ENCODE data around the gene PLXNB1.

Gene PLXNB1

GRCh38 chr3:48468329-48468731 is 38.4 kb upstream of the PLXNB1 start:
- no peak overlapping the region for H3K4me3 ChIP-seq (ENCODE audit: low read depth, low read length)
- TF ChIP-seq, protein P1, sequence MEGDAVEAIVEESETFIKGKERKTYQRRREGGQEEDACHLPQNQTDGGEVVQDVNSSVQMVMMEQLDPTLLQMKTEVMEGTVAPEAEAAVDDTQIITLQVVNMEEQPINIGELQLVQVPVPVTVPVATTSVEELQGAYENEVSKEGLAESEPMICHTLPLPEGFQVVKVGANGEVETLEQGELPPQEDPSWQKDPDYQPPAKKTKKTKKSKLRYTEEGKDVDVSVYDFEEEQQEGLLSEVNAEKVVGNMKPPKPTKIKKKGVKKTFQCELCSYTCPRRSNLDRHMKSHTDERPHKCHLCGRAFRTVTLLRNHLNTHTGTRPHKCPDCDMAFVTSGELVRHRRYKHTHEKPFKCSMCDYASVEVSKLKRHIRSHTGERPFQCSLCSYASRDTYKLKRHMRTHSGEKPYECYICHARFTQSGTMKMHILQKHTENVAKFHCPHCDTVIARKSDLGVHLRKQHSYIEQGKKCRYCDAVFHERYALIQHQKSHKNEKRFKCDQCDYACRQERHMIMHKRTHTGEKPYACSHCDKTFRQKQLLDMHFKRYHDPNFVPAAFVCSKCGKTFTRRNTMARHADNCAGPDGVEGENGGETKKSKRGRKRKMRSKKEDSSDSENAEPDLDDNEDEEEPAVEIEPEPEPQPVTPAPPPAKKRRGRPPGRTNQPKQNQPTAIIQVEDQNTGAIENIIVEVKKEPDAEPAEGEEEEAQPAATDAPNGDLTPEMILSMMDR (IDR thresholded peaks at IDR 0.05; ENCODE audit: borderline replicate concordance, insufficient read depth, low read depth, low read length), result no peak

GRCh38 chr3:48467473-48468267 is 37.8 kb upstream of the PLXNB1 start:
- TF ChIP-seq, protein P1 (IDR thresholded peaks at IDR 0.05; ENCODE audit: borderline replicate concordance, insufficient read depth, low read depth, low read length), result no peak
- H3K4me3 ChIP-seq (ENCODE audit: low read depth, low read length), result peak overlapping the region; percentile 93

DNA sequence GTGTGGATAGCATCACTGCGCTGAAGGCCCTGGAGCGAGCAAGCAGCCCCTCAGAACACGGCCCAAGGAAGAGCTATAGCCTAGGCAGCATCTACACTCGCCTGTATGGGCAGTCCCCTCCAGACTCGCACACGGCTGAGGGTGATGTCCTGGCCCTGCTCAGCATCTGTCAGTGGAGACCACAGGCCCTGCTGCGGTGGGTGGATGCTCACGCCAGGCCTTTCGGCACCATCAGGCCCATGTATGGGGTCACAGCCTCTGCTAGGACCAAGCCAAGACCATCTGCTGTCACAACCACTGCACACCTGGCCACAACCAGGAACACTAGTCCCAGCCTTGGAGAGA is 37.2 kb upstream of the PLXNB1 start:
- peak overlapping the region; percentile 93 for H3K4me3 ChIP-seq (ENCODE audit: low read depth, low read length)
- TF ChIP-seq, protein P1 (IDR thresholded peaks at IDR 0.05; ENCODE audit: borderline replicate concordance, insufficient read depth, low read depth, low read length), result no peak

GRCh38 chr3:48466386-48467109 is 36.7 kb upstream of the PLXNB1 start:
- TF ChIP-seq, protein P1 (IDR thresholded peaks at IDR 0.05; ENCODE audit: borderline replicate concordance, insufficient read depth, low read depth, low read length), result no peak

GRCh38 chr3:48465531-48466378 is 35.9 kb upstream of the PLXNB1 start:
- peak overlapping the region; percentile 93 for H3K4me3 ChIP-seq (ENCODE audit: low read depth, low read length)
- TF ChIP-seq, protein P1 (IDR thresholded peaks at IDR 0.05; ENCODE audit: borderline replicate concordance, insufficient read depth, low read depth, low read length), result peak; percentile 45; the same call in 1 of the 2 replicates

More at GRCh38 chr3:48466386-48467109, 36.7 kb upstream of the PLXNB1 start:
- H3K4me3 ChIP-seq (ENCODE audit: low read depth, low read length), result peak overlapping the region; percentile 93

DNA sequence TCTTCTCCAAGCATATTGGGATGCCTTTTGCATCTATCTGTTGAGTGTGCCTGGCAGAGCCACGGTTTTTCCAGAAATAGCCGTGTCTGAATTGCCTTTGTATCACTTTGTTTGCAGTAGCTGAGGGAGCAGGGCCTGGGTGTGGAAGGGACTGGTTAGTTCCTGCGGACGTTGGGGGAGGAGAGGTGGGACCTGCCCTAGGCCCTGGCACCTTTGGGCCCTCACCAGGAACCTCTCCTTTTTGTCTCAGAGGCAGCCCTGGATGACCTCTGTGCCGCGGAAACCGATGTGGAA is 35.3 kb upstream of the PLXNB1 start:
- no peak overlapping the region for H3K4me3 ChIP-seq (ENCODE audit: low read depth, low read length)
- TF ChIP-seq, protein P1 (IDR thresholded peaks at IDR 0.05; ENCODE audit: borderline replicate concordance, insufficient read depth, low read depth, low read length), result no peak
